Activated T-helper 17 cell treated with anti-CD3 and anti-CD28 coated beads, Interleukin-2, amount 50 U/mL, for 72 hours (primary cell): ENCODE measurements around the gene TRANK1. TPM values are rescaled to one million over a fixed set of nuclear protein-coding genes. Genes with fewer than 3 reads are reported as not detected.
"Not testable (repeated sequence)": the region's sequence is repeated elsewhere in the genome, so short reads cannot be mapped to it uniquely, and the experiment has no call there.

Source experiments
- ATAC-seq: fragments of 150-1000 bp; cut with Tn5 transposase; replicated peaks from 2 replicates; pipeline ENCODE4 v1.10.0; 2021; ENCODE audit warnings: mild to moderate bottlenecking, moderate library complexity
- H3K27ac Mint-ChIP-seq: one replicate; pipeline ENCODE4 v1.8.0; 2022; ENCODE audit warnings: mixed read lengths
- H3K27me3 Mint-ChIP-seq: one replicate; pipeline ENCODE4 v1.8.0; 2022; ENCODE audit warnings: mixed read lengths
- H3K36me3 Mint-ChIP-seq: one replicate; pipeline ENCODE4 v1.8.0; 2022; ENCODE audit warnings: low read depth, mild to moderate bottlenecking, mixed read lengths
- H3K4me1 Mint-ChIP-seq: one replicate; pipeline ENCODE4 v1.8.0; 2022; ENCODE audit warnings: mixed read lengths
- H3K4me3 Mint-ChIP-seq: one replicate; pipeline ENCODE4 v1.8.0; 2022; ENCODE audit warnings: mild to moderate bottlenecking, mixed read lengths
- H3K9me3 Mint-ChIP-seq: one replicate; pipeline ENCODE4 v1.8.0; 2022; ENCODE audit warnings: mixed read lengths
- total RNA-seq, 2 donors: library from RNA; stranded (reverse); gene quantifications; one replicate each; pipeline ENCODE4 v1.2.3, GENCODE V29; 2022

The TRANK1 gene
- total RNA-seq, 2 donors from 2014 or later = 12.3 to 12.8 TPM

DNA sequence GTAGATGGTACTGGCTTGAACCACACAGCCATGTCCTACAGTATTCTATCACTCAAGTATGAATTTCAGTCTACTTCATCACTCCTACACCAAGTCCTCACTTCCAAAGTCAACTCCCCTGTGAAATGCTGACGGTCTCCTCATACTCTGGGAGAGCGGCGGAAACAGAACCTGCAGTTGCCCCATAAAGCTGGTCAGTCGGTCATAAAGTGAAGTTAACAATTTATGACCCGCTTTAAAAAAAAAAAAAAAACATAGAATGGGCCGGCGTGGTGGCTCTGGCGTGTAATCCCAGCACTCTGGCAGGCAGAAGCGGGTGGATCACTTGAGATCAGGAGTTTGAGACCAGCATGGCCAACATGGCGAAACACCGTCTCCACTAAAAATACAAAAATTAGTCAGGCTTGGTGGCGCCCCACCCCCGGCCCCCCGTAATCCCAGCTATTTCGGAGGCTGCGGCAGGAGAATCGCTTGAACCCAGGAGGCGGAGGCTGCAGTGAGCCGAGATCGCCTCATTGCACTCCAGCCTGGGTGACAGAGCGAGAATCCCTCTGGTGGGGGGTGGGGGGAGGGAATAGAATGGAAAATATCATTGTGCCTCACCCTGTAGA is 2.1 kb downstream of the TRANK1 start:
- Mint-ChIP-seq H3K27ac (no peak overlapping the region), H3K36me3 (no peaks in the 10 kb centered on the region), H3K4me1 (no peaks in the 10 kb centered on the region), H3K27me3 (no peaks in the 10 kb centered on the region), H3K9me3 (no peaks in the 10 kb centered on the region), H3K4me3 (no peak overlapping the region)
- ATAC-seq = no peak

DNA sequence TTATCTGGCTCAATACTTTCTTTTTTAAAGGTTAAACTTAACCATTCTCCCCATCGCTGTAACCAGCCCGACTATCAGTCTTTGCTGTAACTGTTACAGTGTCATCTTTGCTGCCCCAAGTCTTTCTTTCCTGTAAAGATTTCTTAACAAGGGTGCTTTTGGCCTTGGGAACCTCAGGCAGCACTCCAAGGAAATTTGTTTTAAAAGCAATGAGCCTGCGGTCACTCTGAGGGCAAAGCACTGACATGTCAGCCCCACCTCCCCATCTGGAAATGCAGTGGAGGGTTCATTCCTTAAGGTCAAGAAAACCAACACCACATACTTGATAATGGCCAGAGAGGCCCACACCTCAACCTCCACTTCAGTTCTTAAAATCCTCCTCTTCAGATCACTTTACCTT is 3.2 kb downstream of the TRANK1 start:
- no peak for ATAC-seq
- H3K27me3 Mint-ChIP-seq = no peaks in the 10 kb centered on the region
- H3K9me3 Mint-ChIP-seq = no peaks in the 10 kb centered on the region
- no peak overlapping the region for H3K4me3 Mint-ChIP-seq
- H3K36me3 Mint-ChIP-seq = no peaks in the 10 kb centered on the region
- H3K27ac Mint-ChIP-seq = no peak overlapping the region
- no peaks in the 10 kb centered on the region for H3K4me1 Mint-ChIP-seq

DNA sequence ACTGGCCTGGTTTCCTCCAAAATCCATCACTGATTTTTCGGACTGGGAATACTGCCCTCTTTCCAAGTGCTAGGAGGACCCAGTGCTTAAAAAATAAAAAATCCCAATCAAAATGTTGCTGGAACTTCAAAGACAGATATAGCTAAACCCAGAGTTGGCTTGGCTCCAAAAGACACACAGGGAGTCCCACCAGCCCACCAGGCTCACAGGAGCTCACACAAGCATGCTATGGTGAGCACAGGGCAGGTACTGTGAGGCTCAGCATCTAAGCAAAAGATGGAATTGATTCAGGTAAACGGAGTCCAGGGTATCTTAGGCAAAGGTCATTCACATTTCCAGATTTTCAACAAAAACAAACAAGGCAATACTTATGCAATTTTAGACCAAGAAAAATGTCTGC is 3.7 kb downstream of the TRANK1 start:
- no peaks in the 10 kb centered on the region for H3K36me3 Mint-ChIP-seq
- H3K4me1 Mint-ChIP-seq = no peaks in the 10 kb centered on the region
- H3K4me3 Mint-ChIP-seq = no peak overlapping the region
- H3K27ac Mint-ChIP-seq = no peak overlapping the region
- H3K9me3 Mint-ChIP-seq = no peaks in the 10 kb centered on the region
- no peak for ATAC-seq
- H3K27me3 Mint-ChIP-seq = no peaks in the 10 kb centered on the region

DNA sequence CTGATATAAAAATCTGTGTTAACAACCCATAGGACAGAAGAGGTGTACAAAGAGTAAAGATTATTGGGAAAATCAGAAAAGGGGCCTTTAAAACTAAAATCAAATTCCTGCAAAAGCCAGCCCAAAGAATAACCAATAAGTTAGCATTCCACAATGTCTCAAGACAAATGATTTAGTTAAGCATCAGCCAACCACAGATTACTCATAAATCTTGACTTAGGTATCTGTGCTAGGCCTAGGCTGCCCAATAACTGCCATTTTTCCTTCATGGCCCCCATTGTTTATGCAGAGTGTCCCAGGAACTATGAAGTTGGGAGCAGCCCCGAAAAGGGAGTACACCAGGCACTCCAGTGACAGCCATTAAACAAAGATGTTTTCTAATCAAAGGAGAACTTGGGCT is 7.4 kb downstream of the TRANK1 start:
- Mint-ChIP-seq H3K27ac (no peak overlapping the region), H3K4me3 (no peak overlapping the region), H3K9me3 (no peaks in the 10 kb centered on the region), H3K27me3 (no peaks in the 10 kb centered on the region), H3K4me1 (no peaks in the 10 kb centered on the region), H3K36me3 (no peaks in the 10 kb centered on the region)
- no peak for ATAC-seq

DNA sequence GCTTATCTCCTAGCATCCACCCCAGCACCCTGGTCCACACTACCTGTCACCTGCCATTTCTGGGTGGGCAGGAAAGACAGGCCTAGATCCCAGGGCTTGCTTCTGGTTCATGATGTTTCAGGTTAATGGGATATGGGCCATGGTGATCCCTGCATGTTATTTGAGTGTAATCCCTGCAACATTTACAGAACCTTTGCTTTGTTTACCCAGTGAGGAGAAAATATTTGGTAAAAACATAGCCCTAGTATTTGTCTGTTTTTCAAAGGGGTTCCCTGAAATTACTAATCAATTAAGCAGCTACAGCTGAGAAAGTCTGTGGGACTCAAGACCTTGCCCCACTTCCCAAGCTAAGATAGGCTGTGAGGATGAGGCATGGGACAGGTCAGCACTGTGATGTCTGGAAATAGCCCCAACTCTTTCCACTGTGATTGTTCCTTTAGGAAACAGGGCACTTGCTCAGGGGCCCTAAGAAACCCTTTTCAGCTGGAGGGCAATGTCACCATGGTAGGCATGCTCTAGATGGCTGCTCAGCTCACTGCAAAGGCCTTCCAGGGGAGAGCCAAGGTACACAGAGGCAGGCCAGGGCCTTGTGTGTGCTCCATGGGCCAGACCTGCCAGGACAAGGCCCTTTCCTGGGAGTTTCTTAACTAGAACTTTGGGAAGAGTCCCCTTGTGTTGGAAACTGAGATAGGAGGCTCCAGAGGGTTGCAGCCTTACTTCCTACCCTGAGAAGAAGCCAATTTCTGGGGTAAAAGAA is 11.1 kb downstream of the TRANK1 start:
- H3K4me1 Mint-ChIP-seq = no peaks in the 10 kb centered on the region
- H3K9me3 Mint-ChIP-seq = no peaks in the 10 kb centered on the region
- H3K4me3 Mint-ChIP-seq = no peak overlapping the region
- no peak for ATAC-seq
- no peaks in the 10 kb centered on the region for H3K36me3 Mint-ChIP-seq
- H3K27me3 Mint-ChIP-seq = no peaks in the 10 kb centered on the region
- no peak overlapping the region for H3K27ac Mint-ChIP-seq

DNA sequence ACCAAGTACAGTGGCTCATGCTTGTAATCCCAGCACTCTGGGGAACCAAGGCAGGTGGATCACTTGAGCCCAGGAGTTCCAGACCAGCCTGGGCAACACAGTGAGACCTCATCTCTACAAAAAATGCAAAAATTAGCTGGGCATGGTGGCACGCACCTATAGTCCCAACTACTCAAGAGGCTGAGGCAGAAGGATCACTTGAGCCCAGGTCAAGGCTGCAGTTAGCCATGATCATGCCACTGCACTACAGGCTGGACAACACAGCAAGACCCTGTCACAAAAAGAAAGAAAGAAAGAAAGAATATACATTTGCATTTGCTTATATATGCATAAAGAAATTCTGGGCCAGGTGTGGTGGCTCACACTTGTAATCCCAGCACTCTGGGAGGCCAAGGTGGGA is 13.4 kb downstream of the TRANK1 start:
- not testable (repeated sequence) for H3K27me3 Mint-ChIP-seq, H3K36me3 Mint-ChIP-seq, H3K4me3 Mint-ChIP-seq, ATAC-seq, H3K9me3 Mint-ChIP-seq, H3K4me1 Mint-ChIP-seq
- H3K27ac Mint-ChIP-seq = peak overlapping the region; percentile 28

DNA sequence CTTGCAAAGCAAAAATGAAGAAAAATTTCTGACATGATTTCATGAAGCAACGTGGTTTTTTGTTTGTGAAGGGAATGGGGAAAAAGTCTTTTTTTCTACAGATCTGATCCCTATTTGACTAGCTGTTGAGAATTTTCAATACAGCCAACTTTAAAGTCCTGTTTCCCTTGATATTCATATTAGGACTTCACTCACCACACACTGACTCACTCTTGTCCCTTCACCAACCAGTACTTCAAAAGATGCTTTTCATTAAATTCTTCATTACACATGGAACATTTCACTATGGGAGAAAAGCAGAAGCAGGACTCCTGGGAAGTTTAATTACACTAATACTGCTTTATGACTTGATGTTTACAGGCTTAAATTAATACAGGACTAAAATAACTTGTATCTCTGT is 16.6 kb downstream of the TRANK1 start:
- no peak for ATAC-seq
- no peaks in the 10 kb centered on the region for H3K4me1 Mint-ChIP-seq
- H3K27me3 Mint-ChIP-seq = no peaks in the 10 kb centered on the region
- H3K36me3 Mint-ChIP-seq = peaks cover 5% of the 10 kb centered on the region
- H3K27ac Mint-ChIP-seq = no peak overlapping the region
- no peak overlapping the region for H3K4me3 Mint-ChIP-seq
- H3K9me3 Mint-ChIP-seq = no peaks in the 10 kb centered on the region

DNA sequence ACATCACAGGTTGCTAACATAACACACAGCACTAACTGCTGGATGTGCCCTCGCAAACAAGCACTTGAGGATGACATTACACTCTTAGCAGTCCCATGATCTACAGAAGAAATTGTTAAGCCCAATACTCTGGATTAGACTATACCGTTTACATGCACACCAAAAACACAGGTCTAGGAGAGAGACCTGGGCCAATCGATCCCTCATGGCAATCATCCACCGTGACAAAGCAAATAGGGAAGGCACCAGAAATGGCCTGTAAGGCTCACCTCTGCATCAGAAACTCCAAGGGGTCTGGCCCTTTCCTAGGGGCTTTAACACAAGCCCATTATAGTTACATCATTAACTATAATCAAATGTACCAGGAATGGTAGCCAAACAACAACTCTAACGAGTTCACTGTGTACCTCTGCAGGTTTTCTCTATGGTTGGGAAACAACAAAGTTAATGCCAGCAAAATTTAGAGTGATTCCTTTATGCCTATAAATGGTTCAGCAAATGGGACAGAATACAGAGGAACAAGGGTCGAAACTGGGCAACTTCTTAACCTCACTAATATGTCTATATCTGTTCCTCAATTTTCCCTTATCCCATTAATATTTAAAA is 18.5 kb downstream of the TRANK1 start:
- H3K36me3 Mint-ChIP-seq = peaks cover 5% of the 10 kb centered on the region
- peaks cover 5% of the 10 kb centered on the region for H3K4me1 Mint-ChIP-seq
- H3K9me3 Mint-ChIP-seq = peaks cover 1% of the 10 kb centered on the region
- no peak overlapping the region for H3K27ac Mint-ChIP-seq
- no peak overlapping the region for H3K4me3 Mint-ChIP-seq
- no peak for ATAC-seq
- no peaks in the 10 kb centered on the region for H3K27me3 Mint-ChIP-seq

DNA sequence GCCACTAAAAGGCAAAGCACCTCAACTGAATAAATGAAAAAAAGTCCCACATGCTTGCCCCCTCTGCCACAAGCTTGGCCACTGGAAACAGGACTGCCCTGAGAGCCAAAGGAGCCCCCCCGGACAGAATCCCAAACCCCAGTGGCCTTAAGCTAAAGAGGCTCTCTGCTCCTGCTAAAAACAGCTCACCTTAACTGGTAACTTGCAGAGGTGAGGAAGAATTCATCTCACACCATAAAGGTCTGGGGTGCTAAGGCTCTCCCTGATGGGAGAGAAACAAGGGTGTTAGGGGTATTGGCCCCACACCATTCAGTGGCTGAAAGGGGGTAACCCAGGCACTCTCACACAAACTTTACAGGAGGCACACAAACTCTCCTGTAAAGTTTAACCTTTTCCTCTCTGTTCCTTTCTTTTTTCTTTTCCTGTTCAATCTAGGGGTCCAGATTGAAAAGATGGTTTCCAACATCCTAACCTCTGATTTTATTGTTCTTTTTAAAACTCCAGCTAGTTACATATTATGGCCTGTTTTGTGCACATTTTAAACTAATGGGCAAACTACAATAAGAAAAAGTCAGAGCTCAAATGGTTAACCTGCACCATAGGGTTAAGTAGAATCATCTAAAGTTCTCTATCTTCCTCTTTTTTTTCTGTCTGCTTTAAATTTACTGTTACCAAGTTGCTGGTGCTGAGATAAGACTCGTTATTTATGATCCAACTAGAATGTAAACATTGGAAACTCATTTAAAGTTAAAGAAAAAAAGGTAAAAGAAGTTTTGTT is 19.9 kb downstream of the TRANK1 start:
- Mint-ChIP-seq H3K4me3 (no peak overlapping the region), H3K27ac (no peak overlapping the region), H3K9me3 (peaks cover 7% of the 10 kb centered on the region), H3K4me1 (peaks cover 5% of the 10 kb centered on the region), H3K36me3 (peaks cover 5% of the 10 kb centered on the region), H3K27me3 (no peaks in the 10 kb centered on the region)
- ATAC-seq = no peak

DNA sequence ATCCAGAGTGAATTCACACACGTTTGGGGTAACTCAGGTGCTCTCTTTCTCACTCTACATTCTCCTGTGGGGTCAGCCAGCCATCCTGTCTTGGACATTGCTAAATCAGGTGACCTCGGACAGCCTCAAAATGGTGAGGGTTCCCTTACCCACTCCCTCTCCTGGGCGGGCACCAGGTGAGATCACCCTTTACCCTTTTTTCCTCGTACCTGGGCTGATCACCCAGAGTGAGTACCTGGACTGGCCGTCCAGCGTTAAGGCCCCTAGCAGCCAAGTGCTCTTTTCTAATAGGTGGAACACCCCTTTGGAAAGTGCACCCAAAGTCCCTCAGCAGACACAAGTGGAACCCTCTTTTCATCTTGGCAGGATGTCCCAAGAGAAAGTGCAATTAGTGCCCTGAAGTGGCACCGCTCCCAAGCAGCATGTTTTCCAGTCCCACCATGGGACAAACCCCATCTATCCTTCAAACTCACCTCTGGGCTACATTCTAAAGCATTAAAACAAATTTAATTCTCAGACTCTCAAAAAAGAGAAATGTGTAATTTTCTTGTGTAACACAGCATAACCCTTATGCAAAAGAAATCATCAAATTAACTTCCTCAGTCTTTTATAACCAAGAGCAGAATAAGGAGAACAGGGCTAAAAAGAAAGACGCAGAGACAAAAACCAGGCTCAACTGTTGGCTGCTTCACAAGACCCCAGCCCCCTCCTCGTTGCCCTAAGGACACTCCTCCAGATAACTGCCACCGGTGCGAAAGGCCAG is 20.7 kb downstream of the TRANK1 start:
- peaks cover 5% of the 10 kb centered on the region for H3K4me1 Mint-ChIP-seq
- no peak for ATAC-seq
- H3K27me3 Mint-ChIP-seq = no peaks in the 10 kb centered on the region
- peaks cover 7% of the 10 kb centered on the region for H3K9me3 Mint-ChIP-seq
- peaks cover 5% of the 10 kb centered on the region for H3K36me3 Mint-ChIP-seq
- no peak overlapping the region for H3K27ac Mint-ChIP-seq
- no peak overlapping the region for H3K4me3 Mint-ChIP-seq

DNA sequence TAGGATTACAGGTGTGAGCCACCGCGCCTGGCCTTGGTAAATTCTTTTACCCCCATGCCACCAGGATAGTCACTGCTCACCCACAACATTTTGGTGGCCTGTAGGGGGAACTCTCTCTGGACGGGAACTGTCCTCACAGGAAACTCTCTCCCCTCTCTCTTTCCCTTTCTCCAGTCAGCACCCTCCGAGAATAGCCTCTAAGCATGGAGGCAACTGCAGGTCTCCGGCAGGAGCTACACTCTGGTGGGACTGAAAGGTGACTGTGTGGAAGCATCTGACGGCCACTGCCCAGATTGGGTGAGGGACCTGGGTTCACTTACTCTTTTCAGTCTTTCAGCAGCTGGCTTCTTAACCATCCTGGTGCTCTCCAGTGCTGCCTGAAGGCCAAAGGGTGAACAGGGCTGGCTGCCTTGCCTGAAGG is 21.3 kb downstream of the TRANK1 start:
- H3K9me3 Mint-ChIP-seq = peaks cover 7% of the 10 kb centered on the region
- peaks cover 5% of the 10 kb centered on the region for H3K4me1 Mint-ChIP-seq
- peaks cover 5% of the 10 kb centered on the region for H3K36me3 Mint-ChIP-seq
- H3K27me3 Mint-ChIP-seq = no peaks in the 10 kb centered on the region
- no peak for ATAC-seq
- no peak overlapping the region for H3K4me3 Mint-ChIP-seq
- H3K27ac Mint-ChIP-seq = no peak overlapping the region

DNA sequence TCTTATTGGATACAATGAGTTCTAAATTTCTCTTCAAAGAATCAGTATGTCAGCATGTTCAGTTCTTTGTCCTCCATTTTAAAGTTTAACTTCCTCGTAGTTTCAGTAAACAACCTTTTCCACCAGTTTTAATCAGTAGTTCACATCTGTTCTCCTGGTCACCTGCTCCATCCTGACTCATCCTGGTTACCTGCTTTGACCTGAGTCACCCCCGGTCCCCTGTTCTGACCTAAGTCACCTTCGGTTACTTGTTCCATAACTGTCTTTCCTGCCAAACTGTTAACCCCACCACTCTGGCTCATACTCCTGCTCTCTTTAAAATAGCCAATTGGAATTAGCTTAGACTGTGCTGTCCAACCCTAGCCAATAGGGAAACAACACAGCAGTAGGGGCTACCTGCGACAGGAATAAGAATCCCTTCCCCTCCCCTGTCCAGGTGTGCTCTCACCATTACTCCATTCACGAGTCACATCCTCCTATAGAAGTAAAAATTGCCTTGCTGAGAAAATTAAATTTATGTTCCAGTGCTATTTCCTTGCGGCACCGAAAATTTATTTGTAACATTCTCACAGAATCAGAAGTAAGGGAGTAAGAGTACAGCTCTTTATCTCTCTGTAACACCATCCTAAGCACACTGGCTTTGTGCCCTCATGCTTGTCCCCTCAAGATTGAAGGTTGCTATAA is 23.8 kb downstream of the TRANK1 start:
- Mint-ChIP-seq H3K4me1 (peaks cover 21% of the 10 kb centered on the region), H3K36me3 (no peaks in the 10 kb centered on the region)
- no peak for ATAC-seq

DNA sequence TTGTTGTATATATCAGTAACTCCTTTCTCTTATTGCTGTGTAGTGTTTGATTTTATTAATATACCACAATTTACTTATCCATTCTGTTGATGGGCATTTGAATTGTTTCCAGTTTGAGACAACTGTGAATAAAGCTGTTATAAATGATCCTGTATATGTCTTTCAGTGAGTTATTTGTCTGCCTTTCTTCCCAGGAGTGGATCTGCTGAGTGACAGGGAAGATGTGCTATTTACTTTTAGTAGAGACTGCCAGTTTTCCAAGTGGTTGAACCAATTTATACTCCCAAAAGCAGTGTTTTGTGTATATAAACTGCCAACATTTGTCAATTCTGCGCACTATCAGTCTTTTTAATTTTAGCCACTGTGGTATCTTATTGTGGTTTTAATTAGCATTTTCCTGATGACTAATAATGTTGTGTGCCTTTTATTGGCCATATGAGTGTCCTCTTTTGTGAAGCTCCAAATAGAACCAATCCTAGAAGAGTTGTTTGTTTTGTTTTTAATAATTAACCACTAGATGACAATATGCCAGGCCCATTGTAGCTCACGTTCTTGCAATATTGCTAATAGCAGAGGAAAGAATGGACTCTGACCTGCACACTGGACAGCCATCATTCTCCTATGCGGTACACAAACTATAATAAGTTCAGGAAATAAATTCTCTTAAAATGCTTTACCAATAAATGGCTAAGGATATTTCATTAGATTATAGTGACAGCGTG is 25.3 kb downstream of the TRANK1 start:
- no peak for ATAC-seq
- Mint-ChIP-seq H3K27me3 (no peaks in the 10 kb centered on the region), H3K4me3 (no peak overlapping the region), H3K27ac (no peak overlapping the region), H3K36me3 (no peaks in the 10 kb centered on the region), H3K9me3 (peaks cover 7% of the 10 kb centered on the region), H3K4me1 (peaks cover 21% of the 10 kb centered on the region)

More for the DNA sequence above, 23.8 kb downstream of the TRANK1 start:
- H3K27ac Mint-ChIP-seq = no peak overlapping the region
- peaks cover 7% of the 10 kb centered on the region for H3K9me3 Mint-ChIP-seq
- no peak overlapping the region for H3K4me3 Mint-ChIP-seq
- H3K27me3 Mint-ChIP-seq = no peaks in the 10 kb centered on the region
